ENCODE results near the gene ATP9B. TPM values are rescaled to one million over a fixed set of nuclear protein-coding genes. Genes with fewer than 3 reads are reported as not detected.

The ATP9B gene
- total and polyA plus RNA-seq, 2 experiments from 2014 or later: 8.5 to 12.8 TPM

- H4K20me1 ChIP-seq (ENCODE audit: insufficient read depth): no peaks in the 10 kb centered on the region
Observed at GRCh38 chr18:79413426-79413825, 344.2 kb downstream of the ATP9B start.

GRCh38 chr18:79413901-79414300 lies 344.7 kb downstream of the ATP9B start:
- no peaks in the 10 kb centered on the region for H3F3A ChIP-seq (ENCODE audit: insufficient read depth)
- DNase-seq: no peak
- in situ Hi-C loops (cut with MboI): no loop called here
- H3K27me3 ChIP-seq (replicated peaks; ENCODE audit: insufficient read depth): no peaks in the 10 kb centered on the region
- no peak for TF ChIP-seq EZH2phosphoT487 (IDR thresholded peaks at IDR 0.05; ENCODE audit: insufficient read depth, low read depth)
- H3K9me3 ChIP-seq (ENCODE audit: low read depth): no peaks in the 10 kb centered on the region
- no peak overlapping the region for H3K4me3 ChIP-seq
- H3K79me2 ChIP-seq (ENCODE audit: insufficient read depth): no peaks in the 10 kb centered on the region; the same call in 1 of the 2 replicates
- WGBS, 2 experiments (ENCODE audit: low coverage in 1 of 2, low lambda C conversion rate in 2 of 2, missing lambda C conversion rate in 2 of 2): 91 to 92% methylated on average over 9 of the region's 9 CpGs
- no peak overlapping the region for H3K4me2 ChIP-seq (ENCODE audit: unreplicated experiment)
- no peaks in the 10 kb centered on the region for H3K9me2 ChIP-seq (ENCODE audit: insufficient read depth)
- no peak overlapping the region for H3K27ac ChIP-seq
- H3K36me3 ChIP-seq (ENCODE audit: low read depth): no peaks in the 10 kb centered on the region
- H3K4me1 ChIP-seq (ENCODE audit: insufficient read depth): no peaks in the 10 kb centered on the region
- no peaks in the 10 kb centered on the region for H4K20me1 ChIP-seq (ENCODE audit: insufficient read depth)
- H2AFZ ChIP-seq: no peak overlapping the region
- no peak overlapping the region for H3K9ac ChIP-seq

More at GRCh38 chr18:79413426-79413825, 344.2 kb downstream of the ATP9B start:
- Histone ChIP-seq H3K79me2 (ENCODE audit: insufficient read depth) (no peaks in the 10 kb centered on the region; the same call in 1 of the 2 replicates), H3K27me3 (replicated peaks; ENCODE audit: insufficient read depth) (no peaks in the 10 kb centered on the region), H3K4me2 (ENCODE audit: unreplicated experiment) (no peak overlapping the region), H3K4me1 (ENCODE audit: insufficient read depth) (no peaks in the 10 kb centered on the region), H2AFZ (no peak overlapping the region), H3K9me2 (ENCODE audit: insufficient read depth) (no peaks in the 10 kb centered on the region), H3F3A (ENCODE audit: insufficient read depth) (no peaks in the 10 kb centered on the region), H3K36me3 (ENCODE audit: low read depth) (no peaks in the 10 kb centered on the region), H3K27ac (no peak overlapping the region), H3K9me3 (ENCODE audit: low read depth) (no peaks in the 10 kb centered on the region), H3K4me3 (no peak overlapping the region), H3K9ac (no peak overlapping the region)
- no peak for TF ChIP-seq EZH2phosphoT487 (IDR thresholded peaks at IDR 0.05; ENCODE audit: insufficient read depth, low read depth)
- TF ChIP-seq EZH2 (IDR thresholded peaks at IDR 0.05; ENCODE audit: insufficient read depth, poor library complexity, severe bottlenecking): no peak
- no peak for DNase-seq
- in situ Hi-C loops (cut with MboI): no loop called here
- 97 to 98% methylated on average over 15 to 16 of the region's 16 CpGs for WGBS, 2 experiments (ENCODE audit: low coverage in 1 of 2, low lambda C conversion rate in 2 of 2, missing lambda C conversion rate in 2 of 2)

- WGBS, 2 experiments (ENCODE audit: low coverage in 1 of 2, low lambda C conversion rate in 2 of 2, missing lambda C conversion rate in 2 of 2): 91% methylated on average over 23 to 24 of the region's 24 CpGs
- Histone ChIP-seq H3K4me3 (no peak overlapping the region), H3F3A (ENCODE audit: insufficient read depth) (no peaks in the 10 kb centered on the region), H3K4me2 (ENCODE audit: unreplicated experiment) (no peak overlapping the region), H4K20me1 (ENCODE audit: insufficient read depth) (no peaks in the 10 kb centered on the region), H3K27me3 (replicated peaks; ENCODE audit: insufficient read depth) (no peaks in the 10 kb centered on the region), H3K9ac (no peak overlapping the region), H3K9me3 (ENCODE audit: low read depth) (no peaks in the 10 kb centered on the region), H3K9me2 (ENCODE audit: insufficient read depth) (no peaks in the 10 kb centered on the region), H3K79me2 (ENCODE audit: insufficient read depth) (no peaks in the 10 kb centered on the region; the same call in 1 of the 2 replicates), H3K27ac (no peak overlapping the region), H3K36me3 (ENCODE audit: low read depth) (no peaks in the 10 kb centered on the region), H2AFZ (no peak overlapping the region), H3K4me1 (ENCODE audit: insufficient read depth) (0 out of 2 replicates have a peak, but pooled peaks cover under 1% of the 10 kb centered on the region)
- in situ Hi-C loops (cut with MboI): no loop called here
- no peak for DNase-seq
- TF ChIP-seq EZH2 (IDR thresholded peaks at IDR 0.05; ENCODE audit: insufficient read depth, poor library complexity, severe bottlenecking) (no peak), EZH2phosphoT487 (IDR thresholded peaks at IDR 0.05; ENCODE audit: insufficient read depth, low read depth) (no peak)
Observed at GRCh38 chr18:79416022-79416676, 347.0 kb downstream of the ATP9B start.

- DNase-seq: no peak
- H2AFZ ChIP-seq: no peak overlapping the region
- no peaks in the 10 kb centered on the region; the same call in 1 of the 2 replicates for H3K79me2 ChIP-seq (ENCODE audit: insufficient read depth)
- H4K20me1 ChIP-seq (ENCODE audit: insufficient read depth): no peaks in the 10 kb centered on the region
- H3K27me3 ChIP-seq (replicated peaks; ENCODE audit: insufficient read depth): no peaks in the 10 kb centered on the region
- no peaks in the 10 kb centered on the region for H3K9me2 ChIP-seq (ENCODE audit: insufficient read depth)
- H3K9ac ChIP-seq: no peak overlapping the region
- in situ Hi-C loops (cut with MboI): no loop called here
- no peak overlapping the region for H3K27ac ChIP-seq
- no peak overlapping the region for H3K4me2 ChIP-seq (ENCODE audit: unreplicated experiment)
- 93 to 94% methylated on average over 12 of the region's 12 CpGs for WGBS, 2 experiments (ENCODE audit: low coverage in 1 of 2, low lambda C conversion rate in 2 of 2, missing lambda C conversion rate in 2 of 2)
- peaks cover 5% of the 10 kb centered on the region for H3K4me1 ChIP-seq (ENCODE audit: insufficient read depth)
- no peaks in the 10 kb centered on the region for H3K9me3 ChIP-seq (ENCODE audit: low read depth)
- no peak overlapping the region for H3K4me3 ChIP-seq
- H3F3A ChIP-seq (ENCODE audit: insufficient read depth): no peaks in the 10 kb centered on the region
- no peak for TF ChIP-seq EZH2 (IDR thresholded peaks at IDR 0.05; ENCODE audit: insufficient read depth, poor library complexity, severe bottlenecking)
- TF ChIP-seq EZH2phosphoT487 (IDR thresholded peaks at IDR 0.05; ENCODE audit: insufficient read depth, low read depth): no peak
- H3K36me3 ChIP-seq (ENCODE audit: low read depth): no peaks in the 10 kb centered on the region
Observed at GRCh38 chr18:79416677-79417052, 347.5 kb downstream of the ATP9B start.

Data from GM23248 (cell line).